Muscle layer of duodenum (tissue), 2 donors: ENCODE results near the gene PSME2.

ENCODE experiments used
- H3K27ac ChIP-seq: one replicate; pipeline ENCODE4 v1.7.0; 2013; ENCODE audit warnings: mild to moderate bottlenecking, low read length
- H3K27me3 ChIP-seq: one replicate; pipeline ENCODE4 v1.7.0; 2013; ENCODE audit warnings: low read depth, mild to moderate bottlenecking, control low read depth, low read length
- H3K36me3 ChIP-seq, 2 donors: one replicate each; pipeline ENCODE4 v1.7.0; 2013; ENCODE audit warnings: low read length in 2 of 2, control low read depth in 1 of 2, mild to moderate bottlenecking in 1 of 2; ENCODE audit not compliant: insufficient read depth in 2 of 2, control insufficient read depth in 1 of 2
- H3K4me1 ChIP-seq, 2 donors: one replicate each; pipeline ENCODE4 v1.7.0; 2013; ENCODE audit warnings: low read length in 2 of 2, mild to moderate bottlenecking in 2 of 2, control low read depth in 1 of 2, moderate library complexity in 1 of 2; ENCODE audit not compliant: insufficient read depth in 2 of 2, control insufficient read depth in 1 of 2
- H3K4me3 ChIP-seq, 2 donors: one replicate each; pipeline ENCODE4 v1.7.0; 2013; ENCODE audit warnings: low read length in 2 of 2, low read depth in 1 of 2, mild to moderate bottlenecking in 1 of 2
- H3K9me3 ChIP-seq, 2 donors: one replicate each; pipeline ENCODE4 v1.7.0; 2013; ENCODE audit warnings: low read length in 2 of 2, control low read depth in 1 of 2, mild to moderate bottlenecking in 1 of 2; ENCODE audit not compliant: control insufficient read depth in 1 of 2
- donor health status: healthy.

The PSME2 gene

GRCh38 chr14:24149302-24149969 is 3.0 kb upstream of the PSME2 start:
- H3K4me3 ChIP-seq: no peak overlapping the region
- no peak overlapping the region for H3K27ac ChIP-seq
- H3K36me3 ChIP-seq: peaks cover 29 to 44% of the 10 kb centered on the region in 2 donors
- no peaks in the 10 kb centered on the region for H3K9me3 ChIP-seq
- peaks cover 16 to 29% of the 10 kb centered on the region in 2 donors for H3K4me1 ChIP-seq
- no peaks in the 10 kb centered on the region for H3K27me3 ChIP-seq

DNA sequence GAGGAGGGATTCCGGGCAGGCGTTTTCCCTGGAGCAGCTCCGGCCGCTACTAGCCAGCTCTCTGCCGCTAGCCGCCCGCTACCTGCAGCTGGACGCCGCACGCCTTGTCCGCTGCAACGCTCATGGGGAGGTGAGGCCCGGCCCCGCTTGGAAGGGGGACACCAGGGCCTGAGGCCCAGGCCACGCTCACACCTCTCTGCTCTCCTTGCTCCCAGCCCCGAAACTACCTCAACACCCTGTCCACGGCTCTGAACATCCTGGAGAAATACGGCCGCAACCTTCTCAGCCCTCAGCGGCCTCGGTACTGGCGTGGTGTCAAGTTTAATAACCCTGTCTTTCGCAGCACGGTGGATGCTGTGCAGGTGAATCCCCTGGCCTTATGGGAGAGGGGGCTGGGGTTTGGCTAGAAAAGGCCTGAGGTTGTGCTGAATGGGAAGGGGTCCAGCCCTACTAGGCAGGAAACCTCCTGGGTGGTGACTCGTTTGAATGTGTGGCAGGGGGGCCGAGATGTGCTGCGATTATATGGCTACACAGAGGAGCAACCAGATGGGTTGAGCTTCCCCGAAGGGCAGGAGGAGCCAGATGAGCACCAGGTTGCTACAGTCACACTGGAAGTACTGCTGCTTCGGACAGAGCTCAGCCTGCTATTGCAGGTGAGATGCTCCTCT is 1.5 kb upstream of the PSME2 start:
- Histone ChIP-seq H3K36me3 (peaks cover 39 to 40% of the 10 kb centered on the region in 2 donors), H3K9me3 (no peaks in the 10 kb centered on the region), H3K27ac (peak overlapping the region; percentile 64), H3K4me1 (peaks cover 16 to 29% of the 10 kb centered on the region in 2 donors), H3K27me3 (no peaks in the 10 kb centered on the region), H3K4me3 (peak overlapping the region; percentile 80 to 94)

GRCh38 chr14:24146978-24147760 is 759 bp upstream of the PSME2 start, which contains the start of gene RNF31:
TSS of gene RNF31 (plus strand) at chr14:24147498. CDS start at chr14:24147699, 201 bp downstream.
- peak within 1 kb of the TSS; percentile 90 for H3K27ac ChIP-seq
- H3K36me3 ChIP-seq: peaks cover 33 to 40% of the 10 kb centered on the region in 2 donors
- no peaks in the 10 kb centered on the region for H3K9me3 ChIP-seq
- H3K27me3 ChIP-seq: no peaks in the 10 kb centered on the region
- H3K4me3 ChIP-seq: peak within 1 kb of the TSS; percentile 80 to 94
- peaks cover 16 to 32% of the 10 kb centered on the region in 2 donors for H3K4me1 ChIP-seq

- peaks cover 16 to 37% of the 10 kb centered on the region in 2 donors for H3K4me1 ChIP-seq
- no peaks in the 10 kb centered on the region for H3K9me3 ChIP-seq
- no peaks in the 10 kb centered on the region for H3K27me3 ChIP-seq
- peak overlapping the region; percentile 80 to 94 for H3K4me3 ChIP-seq
- H3K36me3 ChIP-seq: peaks cover 21 to 28% of the 10 kb centered on the region in 2 donors
- H3K27ac ChIP-seq: peak overlapping the region; percentile 90
Measured at GRCh38 chr14:24145690-24146452, 539 bp downstream of the PSME2 start.

DNA sequence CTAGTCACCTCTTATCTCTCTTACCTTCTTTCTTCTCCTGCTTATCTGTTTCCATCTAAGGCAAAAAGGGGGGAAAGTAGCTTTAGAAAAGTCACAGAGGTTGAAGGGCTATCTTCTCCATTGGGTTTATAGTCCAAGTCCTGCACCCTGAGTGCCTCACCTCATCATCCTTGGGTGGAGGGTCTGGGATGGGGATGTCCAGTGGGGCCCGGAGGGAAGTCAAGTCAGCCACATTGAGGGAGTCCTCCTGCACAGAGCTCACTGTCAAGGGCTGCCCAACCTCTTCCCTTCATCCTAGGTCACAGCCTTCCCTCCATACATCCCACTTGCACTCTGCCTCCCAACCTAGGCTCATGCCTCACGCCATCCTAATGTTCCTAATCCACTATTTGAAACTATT is 1.2 kb downstream of the PSME2 start:
- H3K36me3 ChIP-seq: peaks cover 14 to 21% of the 10 kb centered on the region in 2 donors

GRCh38 chr14:24144451-24144850 is 2.0 kb downstream of the PSME2 start:
- H3K9me3 ChIP-seq: no peaks in the 10 kb centered on the region
- no peaks in the 10 kb centered on the region for H3K27me3 ChIP-seq
- peaks cover 7 to 16% of the 10 kb centered on the region in 2 donors for H3K36me3 ChIP-seq
- H3K4me3 ChIP-seq: no peak overlapping the region
- H3K27ac ChIP-seq: peak overlapping the region; percentile 21
- peaks cover 16 to 47% of the 10 kb centered on the region in 2 donors for H3K4me1 ChIP-seq

More for the DNA sequence above, 1.2 kb downstream of the PSME2 start:
- Histone ChIP-seq H3K27ac (peak overlapping the region; percentile 90), H3K9me3 (no peaks in the 10 kb centered on the region), H3K4me3 (peak overlapping the region; percentile 80 to 94), H3K27me3 (no peaks in the 10 kb centered on the region), H3K4me1 (peaks cover 16 to 43% of the 10 kb centered on the region in 2 donors)

GRCh38 chr14:24143511-24143910 is 2.9 kb downstream of the PSME2 start:
- H3K4me3 ChIP-seq: no peak overlapping the region
- H3K36me3 ChIP-seq: peaks cover 14 to 23% of the 10 kb centered on the region in 2 donors
- H3K4me1 ChIP-seq: peaks cover 14 to 47% of the 10 kb centered on the region in 2 donors
- H3K27ac ChIP-seq: no peak overlapping the region
- H3K9me3 ChIP-seq: no peaks in the 10 kb centered on the region
- H3K27me3 ChIP-seq: no peaks in the 10 kb centered on the region

DNA sequence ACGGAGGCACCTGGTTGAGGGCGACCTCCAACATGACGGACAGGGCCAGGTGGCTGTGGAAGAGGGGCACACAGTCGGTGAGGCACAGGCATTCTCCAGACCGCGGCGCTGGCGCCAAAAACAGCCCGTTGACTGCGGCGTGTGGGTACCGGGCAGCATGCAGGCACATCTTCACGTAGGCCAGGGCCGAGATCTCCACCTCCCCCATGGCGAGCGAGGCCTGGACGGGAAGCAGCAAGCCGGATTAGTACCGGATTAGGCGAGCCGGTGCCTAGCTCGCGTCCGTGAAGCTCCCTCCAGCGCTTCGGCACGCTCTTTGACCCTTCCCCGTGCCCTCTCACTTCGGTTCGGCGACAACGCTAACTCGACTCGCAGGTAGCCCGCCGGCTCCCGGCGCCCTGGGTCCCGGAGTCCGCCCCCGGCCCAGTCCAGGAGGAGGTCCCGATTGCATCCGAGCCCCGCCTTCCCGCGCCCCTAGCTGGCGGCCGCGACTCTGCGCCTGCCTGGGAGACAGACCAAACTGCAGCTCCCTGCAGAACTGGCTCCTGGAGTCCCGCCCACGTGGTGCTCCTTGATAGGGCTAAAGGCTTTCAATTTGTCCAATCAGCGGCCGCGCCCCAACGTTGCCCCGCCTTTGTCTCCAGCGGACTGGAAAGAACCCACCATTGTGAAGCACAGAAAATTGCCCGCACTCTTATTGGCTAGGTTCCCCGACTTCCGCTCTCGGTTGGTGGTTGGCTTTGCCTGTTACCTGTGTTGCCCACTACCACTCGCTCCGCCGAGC is 5.1 kb downstream of the PSME2 start, which contains the start of gene EMC9:
Gene EMC9 (minus strand): TSS at position 495 of the 784 bp plus-strand sequence. CDS start 287 bp downstream, at position 208.
- Histone ChIP-seq H3K27me3 (no peaks in the 10 kb centered on the region), H3K36me3 (peaks cover 20 to 34% of the 10 kb centered on the region in 2 donors), H3K27ac (peak within 1 kb of the TSS; percentile 46), H3K4me1 (peaks cover 18 to 57% of the 10 kb centered on the region in 2 donors), H3K4me3 (peak within 1 kb of the TSS; percentile 84 to 91), H3K9me3 (no peaks in the 10 kb centered on the region)

- H3K36me3 ChIP-seq: peaks cover 20 to 34% of the 10 kb centered on the region in 2 donors
- no peaks in the 10 kb centered on the region for H3K27me3 ChIP-seq
- H3K4me1 ChIP-seq: peaks cover 14 to 49% of the 10 kb centered on the region in 2 donors
- H3K9me3 ChIP-seq: no peaks in the 10 kb centered on the region
- no peak overlapping the region for H3K27ac ChIP-seq
- H3K4me3 ChIP-seq: peak overlapping the region in 1 of 2 donors; percentile 3
Measured at GRCh38 chr14:24139272-24139934, 7.0 kb downstream of the PSME2 start.
